ENCODE measurements around the gene PPP1R2B.
"Not testable (repeated sequence)": the region's sequence is repeated elsewhere in the genome, so short reads cannot be mapped to it uniquely, and the experiment has no call there.

Gene PPP1R2B

DNA sequence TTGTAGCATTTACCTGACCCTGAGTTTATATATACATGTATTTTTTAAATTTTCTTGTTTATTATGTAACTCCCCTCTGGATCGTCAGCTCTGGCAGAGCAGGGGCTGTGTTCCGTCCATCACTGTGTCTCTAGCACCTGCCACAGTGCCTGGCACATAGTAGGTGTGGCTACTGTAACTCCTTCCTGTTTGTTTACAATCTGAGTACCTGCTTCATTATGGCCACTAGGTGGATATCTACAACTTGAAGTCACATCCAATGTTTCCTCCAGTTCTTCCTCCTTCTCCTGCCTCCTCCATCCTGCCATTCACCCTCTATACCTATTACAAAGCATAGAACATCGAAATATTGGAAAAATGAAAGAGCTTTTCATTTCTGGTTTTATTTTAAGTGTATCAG is 14.2 kb upstream of the PPP1R2B start:
- Histone ChIP-seq H3K4me3 (ENCODE audit: low read length) (no peak overlapping the region), H3K9ac (ENCODE audit: low read length) (no peak overlapping the region), H3K27ac (ENCODE audit: low read depth, low read length) (no peak overlapping the region), H3K36me3 (ENCODE audit: control insufficient read depth, insufficient read depth, low read length) (no peaks in the 10 kb centered on the region), H3K27me3 (ENCODE audit: control insufficient read depth, insufficient read depth, low read length) (no peaks in the 10 kb centered on the region), H3K4me1 (ENCODE audit: control insufficient read depth, insufficient read depth, low read length) (no peaks in the 10 kb centered on the region)

DNA sequence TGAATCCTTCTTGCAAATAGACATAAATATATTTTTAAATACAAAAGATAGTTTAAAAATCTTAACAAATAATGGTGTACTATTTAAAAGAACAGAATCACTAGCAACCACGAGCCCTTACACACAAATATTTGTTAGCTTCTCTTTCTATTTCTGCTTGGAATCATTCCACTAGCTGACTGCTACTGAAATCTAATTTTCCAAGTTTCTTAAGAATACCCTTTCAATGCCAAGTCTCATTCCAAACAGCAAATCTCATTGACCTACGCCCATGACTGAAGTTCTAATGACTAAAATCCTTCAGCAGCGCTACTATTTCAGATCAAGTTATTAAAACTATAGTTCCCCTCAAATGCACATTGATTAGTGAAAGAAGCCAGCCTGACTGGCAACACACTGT is 13.2 kb upstream of the PPP1R2B start:
- H3K27ac ChIP-seq (ENCODE audit: low read depth, low read length), result no peak overlapping the region

DNA sequence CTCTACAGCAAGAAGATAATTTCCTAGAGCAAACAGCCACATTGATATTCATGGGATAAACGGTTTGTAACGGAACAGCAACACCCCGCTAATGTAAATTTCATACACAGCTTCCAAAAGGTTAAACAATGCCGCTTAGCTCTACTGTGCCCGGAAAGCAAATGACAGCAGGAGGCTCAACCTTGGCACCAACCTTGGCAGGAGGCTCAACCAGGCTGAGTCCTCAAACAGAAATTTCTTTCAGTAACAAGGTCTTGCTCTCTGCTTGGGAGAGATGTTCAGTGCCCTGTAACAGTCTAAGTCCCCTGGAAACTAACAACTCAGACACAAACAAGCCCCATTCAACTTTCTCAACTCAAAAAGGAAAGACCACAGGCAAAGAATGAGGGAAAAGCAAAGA is 11.1 kb upstream of the PPP1R2B start:
- no peak overlapping the region for H3K9ac ChIP-seq (ENCODE audit: low read length)
- H3K27me3 ChIP-seq (ENCODE audit: control insufficient read depth, insufficient read depth, low read length), result no peaks in the 10 kb centered on the region
- H3K36me3 ChIP-seq (ENCODE audit: control insufficient read depth, insufficient read depth, low read length), result no peaks in the 10 kb centered on the region
- no peak overlapping the region for H3K4me3 ChIP-seq (ENCODE audit: low read length)
- H3K27ac ChIP-seq (ENCODE audit: low read depth, low read length), result no peak overlapping the region
- no peaks in the 10 kb centered on the region for H3K4me1 ChIP-seq (ENCODE audit: control insufficient read depth, insufficient read depth, low read length)

More for the DNA sequence above, 13.2 kb upstream of the PPP1R2B start:
- Histone ChIP-seq H3K36me3 (ENCODE audit: control insufficient read depth, insufficient read depth, low read length) (no peaks in the 10 kb centered on the region), H3K4me3 (ENCODE audit: low read length) (no peak overlapping the region), H3K27me3 (ENCODE audit: control insufficient read depth, insufficient read depth, low read length) (no peaks in the 10 kb centered on the region), H3K4me1 (ENCODE audit: control insufficient read depth, insufficient read depth, low read length) (no peaks in the 10 kb centered on the region), H3K9ac (ENCODE audit: low read length) (no peak overlapping the region)

DNA sequence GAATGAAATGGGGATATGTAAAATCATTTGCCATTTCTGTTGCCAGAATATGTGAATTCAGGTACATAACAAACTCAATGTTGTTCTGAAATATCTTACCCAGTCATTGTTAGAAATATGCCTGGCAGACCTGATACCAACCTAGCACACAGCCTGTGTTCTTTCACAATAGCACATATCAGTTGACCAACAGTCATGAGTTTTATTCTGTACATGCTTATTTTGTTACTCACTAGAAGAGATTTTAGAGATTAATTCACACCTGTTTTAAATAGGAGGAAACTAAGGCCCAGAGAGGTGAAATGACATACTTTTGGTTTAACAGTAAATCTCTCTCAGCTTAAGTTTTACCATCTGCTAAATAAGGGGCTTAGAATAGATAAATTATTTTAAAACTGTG is 8.4 kb upstream of the PPP1R2B start:
- Histone ChIP-seq H3K27ac (ENCODE audit: low read depth, low read length) (no peak overlapping the region), H3K4me3 (ENCODE audit: low read length) (no peak overlapping the region), H3K4me1 (ENCODE audit: control insufficient read depth, insufficient read depth, low read length) (no peaks in the 10 kb centered on the region), H3K9ac (ENCODE audit: low read length) (no peak overlapping the region), H3K27me3 (ENCODE audit: control insufficient read depth, insufficient read depth, low read length) (no peaks in the 10 kb centered on the region), H3K36me3 (ENCODE audit: control insufficient read depth, insufficient read depth, low read length) (no peaks in the 10 kb centered on the region)

DNA sequence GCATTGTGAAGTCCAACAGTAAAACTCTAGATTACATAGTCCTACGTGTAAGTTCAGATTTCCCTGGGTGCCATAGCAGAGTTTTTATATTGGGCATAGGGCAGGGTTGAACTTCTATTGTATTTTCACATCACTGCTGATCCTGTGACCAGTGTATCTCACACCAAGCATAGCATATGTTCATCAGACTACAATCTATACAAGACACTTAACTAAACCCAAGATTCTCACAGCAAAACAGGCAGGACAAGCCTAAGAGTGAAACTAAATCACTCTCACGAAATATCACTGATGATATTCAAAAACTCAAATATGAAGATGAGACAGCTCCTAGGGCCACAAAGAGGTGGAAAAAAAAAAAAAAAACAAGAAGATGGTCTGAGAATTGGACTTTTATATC is 3.2 kb upstream of the PPP1R2B start:
- Histone ChIP-seq H3K36me3 (ENCODE audit: control insufficient read depth, insufficient read depth, low read length) (no peaks in the 10 kb centered on the region), H3K4me1 (ENCODE audit: control insufficient read depth, insufficient read depth, low read length) (no peaks in the 10 kb centered on the region), H3K27me3 (ENCODE audit: control insufficient read depth, insufficient read depth, low read length) (no peaks in the 10 kb centered on the region), H3K4me3 (ENCODE audit: low read length) (no peak overlapping the region), H3K9ac (ENCODE audit: low read length) (no peak overlapping the region), H3K27ac (ENCODE audit: low read depth, low read length) (no peak overlapping the region)

DNA sequence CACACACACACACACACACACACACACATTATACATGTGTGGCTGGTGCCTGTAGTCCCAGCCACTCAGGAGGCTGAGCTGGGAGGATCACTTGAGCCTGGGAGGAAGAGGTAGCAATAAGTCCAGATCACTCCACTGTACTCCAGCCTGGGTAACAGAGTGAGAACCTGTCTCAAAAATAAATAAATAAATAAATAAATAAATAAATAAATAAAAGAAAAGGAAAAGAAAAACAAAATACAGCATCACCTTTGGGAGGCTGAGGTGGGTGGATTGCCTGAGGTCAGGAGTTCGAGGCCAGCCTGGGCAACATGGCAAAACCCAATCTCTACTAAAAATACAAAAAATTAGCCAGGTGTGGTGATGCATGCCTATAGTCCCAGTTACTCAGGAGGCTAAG is 1.6 kb upstream of the PPP1R2B start:
- H3K4me1 ChIP-seq (ENCODE audit: control insufficient read depth, insufficient read depth, low read length); H3K9ac ChIP-seq (ENCODE audit: low read length); H3K4me3 ChIP-seq (ENCODE audit: low read length); H3K36me3 ChIP-seq (ENCODE audit: control insufficient read depth, insufficient read depth, low read length); H3K27me3 ChIP-seq (ENCODE audit: control insufficient read depth, insufficient read depth, low read length); H3K27ac ChIP-seq (ENCODE audit: low read depth, low read length): not testable (repeated sequence)

DNA sequence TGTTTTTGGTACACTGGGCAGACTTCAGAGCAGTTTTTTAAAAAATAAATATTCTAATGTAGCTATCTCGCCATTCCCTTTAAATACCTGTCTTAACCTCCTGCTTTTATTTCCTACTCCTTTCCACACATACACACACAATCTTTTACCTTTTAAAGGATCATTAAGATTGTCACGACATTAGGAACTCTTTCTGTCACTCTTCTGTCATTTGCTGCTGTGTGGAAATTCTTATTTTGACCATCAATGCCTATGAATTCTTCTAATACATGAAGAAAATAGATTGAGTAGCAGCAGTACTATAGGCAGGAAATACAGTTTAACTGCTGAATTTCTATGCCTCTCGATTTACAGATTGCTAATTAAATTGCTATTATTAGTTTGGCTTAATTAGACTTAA is 1.8 kb downstream of the PPP1R2B start:
- Histone ChIP-seq H3K27ac (ENCODE audit: low read depth, low read length) (no peak overlapping the region), H3K9ac (ENCODE audit: low read length) (no peak overlapping the region), H3K4me3 (ENCODE audit: low read length) (no peak overlapping the region), H3K4me1 (ENCODE audit: control insufficient read depth, insufficient read depth, low read length) (no peaks in the 10 kb centered on the region), H3K36me3 (ENCODE audit: control insufficient read depth, insufficient read depth, low read length) (no peaks in the 10 kb centered on the region), H3K27me3 (ENCODE audit: control insufficient read depth, insufficient read depth, low read length) (no peaks in the 10 kb centered on the region)

DNA sequence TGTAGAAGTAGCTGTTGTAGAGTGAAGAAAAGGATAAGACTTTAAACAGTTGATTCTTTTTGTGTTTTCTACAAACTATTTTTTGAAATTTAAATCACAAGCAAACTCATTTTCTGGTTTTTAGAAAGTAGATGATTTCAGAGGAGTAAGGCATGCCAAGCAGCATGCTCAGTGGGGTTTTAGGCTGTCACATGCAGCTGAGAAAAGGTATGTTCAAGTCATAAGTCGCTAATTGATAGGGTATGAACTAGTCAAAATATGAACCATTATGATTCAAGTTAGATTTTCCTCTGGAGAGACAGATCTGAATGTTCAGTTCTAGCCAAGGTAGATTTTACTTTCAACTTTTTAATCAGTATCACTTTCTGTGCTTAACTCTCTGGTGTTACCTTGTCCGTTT is 3.0 kb downstream of the PPP1R2B start:
- not testable (repeated sequence) for H3K27ac ChIP-seq (ENCODE audit: low read depth, low read length); H3K4me1 ChIP-seq (ENCODE audit: control insufficient read depth, insufficient read depth, low read length); H3K27me3 ChIP-seq (ENCODE audit: control insufficient read depth, insufficient read depth, low read length); H3K9ac ChIP-seq (ENCODE audit: low read length); H3K36me3 ChIP-seq (ENCODE audit: control insufficient read depth, insufficient read depth, low read length); H3K4me3 ChIP-seq (ENCODE audit: low read length)

DNA sequence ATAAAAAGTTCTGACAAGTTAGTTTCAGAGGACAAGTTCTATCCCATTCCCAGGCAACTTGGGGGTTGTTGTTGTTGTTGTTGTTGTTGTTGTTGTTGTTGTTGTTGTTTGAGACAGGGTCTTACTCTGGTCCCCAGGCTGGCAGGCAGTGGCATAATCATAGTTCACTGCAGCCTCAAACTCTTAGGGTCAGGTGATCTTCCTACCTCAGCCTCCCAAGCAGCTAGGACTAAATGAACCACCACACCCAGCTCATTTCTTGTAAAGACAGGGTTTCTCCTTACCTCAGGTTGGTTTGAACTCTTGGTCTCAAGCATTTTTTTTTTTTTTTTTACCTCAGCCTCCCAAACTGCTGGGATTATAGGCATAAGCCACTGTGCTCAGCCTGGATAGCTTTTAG is 15.3 kb downstream of the PPP1R2B start:
- H3K4me1 ChIP-seq (ENCODE audit: control insufficient read depth, insufficient read depth, low read length), result no peaks in the 10 kb centered on the region
- H3K4me3 ChIP-seq (ENCODE audit: low read length), result no peak overlapping the region
- H3K36me3 ChIP-seq (ENCODE audit: control insufficient read depth, insufficient read depth, low read length), result no peaks in the 10 kb centered on the region
- H3K9ac ChIP-seq (ENCODE audit: low read length), result no peak overlapping the region
- no peaks in the 10 kb centered on the region for H3K27me3 ChIP-seq (ENCODE audit: control insufficient read depth, insufficient read depth, low read length)
- no peak overlapping the region for H3K27ac ChIP-seq (ENCODE audit: low read depth, low read length)

DNA sequence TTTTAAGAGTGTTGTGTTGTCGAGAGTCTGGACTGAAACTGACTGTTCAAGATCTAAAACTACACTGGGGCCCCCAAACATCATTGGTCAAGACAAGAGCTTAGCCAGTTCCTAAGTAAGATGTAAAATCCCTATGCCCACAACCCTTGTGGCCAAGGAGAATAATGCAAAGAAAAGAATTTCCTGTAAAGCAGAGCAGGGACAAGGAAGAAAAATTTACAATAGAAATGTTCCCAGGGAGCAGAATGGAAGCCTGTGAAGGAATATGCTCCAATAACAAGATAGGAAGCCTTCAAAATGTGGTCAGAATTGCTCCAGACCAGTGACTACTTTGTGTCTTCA is 20.4 kb downstream of the PPP1R2B start:
- no peaks in the 10 kb centered on the region for H3K36me3 ChIP-seq (ENCODE audit: control insufficient read depth, insufficient read depth, low read length)
- no peaks in the 10 kb centered on the region for H3K27me3 ChIP-seq (ENCODE audit: control insufficient read depth, insufficient read depth, low read length)
- H3K27ac ChIP-seq (ENCODE audit: low read depth, low read length), result no peak overlapping the region
- no peak overlapping the region for H3K4me3 ChIP-seq (ENCODE audit: low read length)
- H3K9ac ChIP-seq (ENCODE audit: low read length), result no peak overlapping the region
- no peaks in the 10 kb centered on the region for H3K4me1 ChIP-seq (ENCODE audit: control insufficient read depth, insufficient read depth, low read length)

DNA sequence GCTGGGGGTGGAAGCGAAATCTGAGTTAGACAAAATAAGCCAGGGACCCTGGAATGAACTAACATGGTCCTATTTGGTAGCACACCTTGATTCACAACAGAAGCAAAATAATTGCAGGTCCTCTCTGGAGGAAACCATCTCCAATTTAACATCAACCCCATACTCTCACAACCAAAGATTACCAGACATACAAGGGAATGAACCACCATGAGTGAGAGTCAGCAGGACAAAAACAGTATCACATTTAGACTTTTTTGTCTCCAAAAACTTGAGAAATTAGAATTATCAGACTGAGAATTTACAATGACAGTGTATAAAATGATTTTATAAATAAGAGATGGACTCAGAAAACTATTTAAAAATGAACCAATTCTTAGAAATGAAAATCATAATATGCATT is 21.1 kb downstream of the PPP1R2B start:
- H3K27ac ChIP-seq (ENCODE audit: low read depth, low read length), result no peak overlapping the region
- no peaks in the 10 kb centered on the region for H3K36me3 ChIP-seq (ENCODE audit: control insufficient read depth, insufficient read depth, low read length)
- no peaks in the 10 kb centered on the region for H3K27me3 ChIP-seq (ENCODE audit: control insufficient read depth, insufficient read depth, low read length)
- H3K4me3 ChIP-seq (ENCODE audit: low read length), result no peak overlapping the region
- no peaks in the 10 kb centered on the region for H3K4me1 ChIP-seq (ENCODE audit: control insufficient read depth, insufficient read depth, low read length)
- H3K9ac ChIP-seq (ENCODE audit: low read length), result no peak overlapping the region

DNA sequence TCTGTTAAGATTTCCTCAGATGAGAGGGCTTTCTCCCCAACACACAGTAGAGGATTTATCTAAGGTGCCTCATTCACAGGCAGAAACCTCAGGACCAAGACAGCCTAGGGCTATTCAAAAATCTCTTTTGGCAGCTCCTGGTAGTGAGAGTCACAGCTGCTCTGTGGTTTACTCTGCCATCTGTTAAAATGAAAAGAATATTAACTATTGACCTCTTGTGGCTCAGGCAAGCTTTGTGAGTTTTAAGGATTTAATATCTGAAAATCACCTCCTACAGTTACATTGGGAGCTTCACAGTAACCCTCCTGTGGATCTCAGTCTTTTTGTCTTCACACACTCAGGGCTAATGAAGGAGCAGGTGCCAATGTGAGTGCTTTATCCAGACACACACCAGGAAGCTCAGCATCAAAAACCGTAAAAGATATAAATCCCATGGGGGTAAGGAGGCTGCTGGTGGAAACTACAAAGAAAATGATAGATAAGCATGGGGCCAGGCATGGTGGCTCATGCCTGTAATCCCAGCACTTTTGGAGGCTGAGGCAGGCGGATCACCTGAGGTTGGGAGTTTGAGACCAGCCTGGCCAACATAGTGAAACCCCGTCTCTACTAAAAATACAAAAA is 29.7 kb downstream of the PPP1R2B start:
- Histone ChIP-seq H3K4me1 (ENCODE audit: control insufficient read depth, insufficient read depth, low read length) (no peaks in the 10 kb centered on the region), H3K36me3 (ENCODE audit: control insufficient read depth, insufficient read depth, low read length) (no peaks in the 10 kb centered on the region), H3K9ac (ENCODE audit: low read length) (no peak overlapping the region), H3K27ac (ENCODE audit: low read depth, low read length) (no peak overlapping the region), H3K4me3 (ENCODE audit: low read length) (no peak overlapping the region), H3K27me3 (ENCODE audit: control insufficient read depth, insufficient read depth, low read length) (no peaks in the 10 kb centered on the region)

DNA sequence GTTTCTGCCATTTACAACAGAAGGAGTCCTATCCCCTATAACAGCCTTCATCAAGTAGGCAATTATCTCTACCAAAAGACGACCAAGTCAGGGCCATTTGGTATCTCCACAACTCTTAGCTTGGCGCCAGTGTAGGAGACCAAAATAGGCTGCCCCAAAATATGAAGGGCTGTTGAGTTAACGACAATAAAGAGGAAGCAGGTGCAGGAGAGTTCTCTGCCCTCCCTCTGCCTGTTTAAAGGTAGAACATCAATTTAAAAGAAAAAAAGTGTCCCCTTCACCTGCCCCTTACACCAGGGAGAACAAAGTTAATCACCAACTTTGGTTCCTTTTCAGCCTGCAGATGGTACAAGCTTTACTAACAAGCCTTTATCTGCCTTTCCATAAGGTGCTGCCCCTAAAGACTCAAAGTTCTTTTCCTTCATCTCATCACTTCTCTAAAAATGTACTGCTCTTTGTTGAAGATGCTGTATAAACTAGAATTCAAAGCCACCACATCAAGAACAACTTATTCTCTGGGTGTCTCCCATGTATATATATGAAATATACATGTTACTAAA is 33.3 kb downstream of the PPP1R2B start:
- Histone ChIP-seq H3K27me3 (ENCODE audit: control insufficient read depth, insufficient read depth, low read length) (no peaks in the 10 kb centered on the region), H3K9ac (ENCODE audit: low read length) (no peak overlapping the region), H3K4me1 (ENCODE audit: control insufficient read depth, insufficient read depth, low read length) (no peaks in the 10 kb centered on the region), H3K27ac (ENCODE audit: low read depth, low read length) (no peak overlapping the region), H3K4me3 (ENCODE audit: low read length) (no peak overlapping the region), H3K36me3 (ENCODE audit: control insufficient read depth, insufficient read depth, low read length) (no peaks in the 10 kb centered on the region)

Data from rectal smooth muscle tissue (tissue), 1 donor.